ENCODE measurements around the gene LRRC36. TPM values are rescaled to one million over a fixed set of nuclear protein-coding genes. Genes with fewer than 3 reads are reported as not detected.

The LRRC36 gene
- total and polyA plus RNA-seq, 2 of the 13 experiments (the other 11 are each of a cell fraction or from before 2014, with no cell fraction given) = 0.12 to 0.15 TPM

- TF ChIP-seq, protein P1, sequence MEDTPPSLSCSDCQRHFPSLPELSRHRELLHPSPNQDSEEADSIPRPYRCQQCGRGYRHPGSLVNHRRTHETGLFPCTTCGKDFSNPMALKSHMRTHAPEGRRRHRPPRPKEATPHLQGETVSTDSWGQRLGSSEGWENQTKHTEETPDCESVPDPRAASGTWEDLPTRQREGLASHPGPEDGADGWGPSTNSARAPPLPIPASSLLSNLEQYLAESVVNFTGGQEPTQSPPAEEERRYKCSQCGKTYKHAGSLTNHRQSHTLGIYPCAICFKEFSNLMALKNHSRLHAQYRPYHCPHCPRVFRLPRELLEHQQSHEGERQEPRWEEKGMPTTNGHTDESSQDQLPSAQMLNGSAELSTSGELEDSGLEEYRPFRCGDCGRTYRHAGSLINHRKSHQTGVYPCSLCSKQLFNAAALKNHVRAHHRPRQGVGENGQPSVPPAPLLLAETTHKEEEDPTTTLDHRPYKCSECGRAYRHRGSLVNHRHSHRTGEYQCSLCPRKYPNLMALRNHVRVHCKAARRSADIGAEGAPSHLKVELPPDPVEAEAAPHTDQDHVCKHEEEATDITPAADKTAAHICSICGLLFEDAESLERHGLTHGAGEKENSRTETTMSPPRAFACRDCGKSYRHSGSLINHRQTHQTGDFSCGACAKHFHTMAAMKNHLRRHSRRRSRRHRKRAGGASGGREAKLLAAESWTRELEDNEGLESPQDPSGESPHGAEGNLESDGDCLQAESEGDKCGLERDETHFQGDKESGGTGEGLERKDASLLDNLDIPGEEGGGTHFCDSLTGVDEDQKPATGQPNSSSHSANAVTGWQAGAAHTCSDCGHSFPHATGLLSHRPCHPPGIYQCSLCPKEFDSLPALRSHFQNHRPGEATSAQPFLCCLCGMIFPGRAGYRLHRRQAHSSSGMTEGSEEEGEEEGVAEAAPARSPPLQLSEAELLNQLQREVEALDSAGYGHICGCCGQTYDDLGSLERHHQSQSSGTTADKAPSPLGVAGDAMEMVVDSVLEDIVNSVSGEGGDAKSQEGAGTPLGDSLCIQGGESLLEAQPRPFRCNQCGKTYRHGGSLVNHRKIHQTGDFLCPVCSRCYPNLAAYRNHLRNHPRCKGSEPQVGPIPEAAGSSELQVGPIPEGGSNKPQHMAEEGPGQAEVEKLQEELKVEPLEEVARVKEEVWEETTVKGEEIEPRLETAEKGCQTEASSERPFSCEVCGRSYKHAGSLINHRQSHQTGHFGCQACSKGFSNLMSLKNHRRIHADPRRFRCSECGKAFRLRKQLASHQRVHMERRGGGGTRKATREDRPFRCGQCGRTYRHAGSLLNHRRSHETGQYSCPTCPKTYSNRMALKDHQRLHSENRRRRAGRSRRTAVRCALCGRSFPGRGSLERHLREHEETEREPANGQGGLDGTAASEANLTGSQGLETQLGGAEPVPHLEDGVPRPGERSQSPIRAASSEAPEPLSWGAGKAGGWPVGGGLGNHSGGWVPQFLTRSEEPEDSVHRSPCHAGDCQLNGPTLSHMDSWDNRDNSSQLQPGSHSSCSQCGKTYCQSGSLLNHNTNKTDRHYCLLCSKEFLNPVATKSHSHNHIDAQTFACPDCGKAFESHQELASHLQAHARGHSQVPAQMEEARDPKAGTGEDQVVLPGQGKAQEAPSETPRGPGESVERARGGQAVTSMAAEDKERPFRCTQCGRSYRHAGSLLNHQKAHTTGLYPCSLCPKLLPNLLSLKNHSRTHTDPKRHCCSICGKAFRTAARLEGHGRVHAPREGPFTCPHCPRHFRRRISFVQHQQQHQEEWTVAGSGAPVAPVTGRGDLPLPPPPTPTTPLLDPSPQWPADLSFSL (CRISPR knock-in tag; IDR thresholded peaks at IDR 0.05) = no peak
- TF ChIP-seq ATF7-NPFF (CRISPR knock-in tag; IDR thresholded peaks at IDR 0.05; ENCODE audit: low read depth) (no peak), ZNF550 (CRISPR knock-in tag; IDR thresholded peaks at IDR 0.05; ENCODE audit: borderline replicate concordance) (no peak), ZNF546 (CRISPR knock-in tag; conservative IDR thresholded peaks at IDR 0.05) (no peak), ZNF652 (CRISPR knock-in tag; IDR thresholded peaks at IDR 0.05; ENCODE audit: borderline replicate concordance, low read depth) (no peak), ZFP37 (CRISPR knock-in tag; IDR thresholded peaks at IDR 0.05; ENCODE audit: borderline replicate concordance) (no peak), MAF1 (CRISPR knock-in tag; IDR thresholded peaks at IDR 0.05; ENCODE audit: borderline replicate concordance) (no peak), ZNF567 (CRISPR knock-in tag; IDR thresholded peaks at IDR 0.05; ENCODE audit: borderline replicate concordance) (no peak)
- TF ChIP-seq, protein P2, sequence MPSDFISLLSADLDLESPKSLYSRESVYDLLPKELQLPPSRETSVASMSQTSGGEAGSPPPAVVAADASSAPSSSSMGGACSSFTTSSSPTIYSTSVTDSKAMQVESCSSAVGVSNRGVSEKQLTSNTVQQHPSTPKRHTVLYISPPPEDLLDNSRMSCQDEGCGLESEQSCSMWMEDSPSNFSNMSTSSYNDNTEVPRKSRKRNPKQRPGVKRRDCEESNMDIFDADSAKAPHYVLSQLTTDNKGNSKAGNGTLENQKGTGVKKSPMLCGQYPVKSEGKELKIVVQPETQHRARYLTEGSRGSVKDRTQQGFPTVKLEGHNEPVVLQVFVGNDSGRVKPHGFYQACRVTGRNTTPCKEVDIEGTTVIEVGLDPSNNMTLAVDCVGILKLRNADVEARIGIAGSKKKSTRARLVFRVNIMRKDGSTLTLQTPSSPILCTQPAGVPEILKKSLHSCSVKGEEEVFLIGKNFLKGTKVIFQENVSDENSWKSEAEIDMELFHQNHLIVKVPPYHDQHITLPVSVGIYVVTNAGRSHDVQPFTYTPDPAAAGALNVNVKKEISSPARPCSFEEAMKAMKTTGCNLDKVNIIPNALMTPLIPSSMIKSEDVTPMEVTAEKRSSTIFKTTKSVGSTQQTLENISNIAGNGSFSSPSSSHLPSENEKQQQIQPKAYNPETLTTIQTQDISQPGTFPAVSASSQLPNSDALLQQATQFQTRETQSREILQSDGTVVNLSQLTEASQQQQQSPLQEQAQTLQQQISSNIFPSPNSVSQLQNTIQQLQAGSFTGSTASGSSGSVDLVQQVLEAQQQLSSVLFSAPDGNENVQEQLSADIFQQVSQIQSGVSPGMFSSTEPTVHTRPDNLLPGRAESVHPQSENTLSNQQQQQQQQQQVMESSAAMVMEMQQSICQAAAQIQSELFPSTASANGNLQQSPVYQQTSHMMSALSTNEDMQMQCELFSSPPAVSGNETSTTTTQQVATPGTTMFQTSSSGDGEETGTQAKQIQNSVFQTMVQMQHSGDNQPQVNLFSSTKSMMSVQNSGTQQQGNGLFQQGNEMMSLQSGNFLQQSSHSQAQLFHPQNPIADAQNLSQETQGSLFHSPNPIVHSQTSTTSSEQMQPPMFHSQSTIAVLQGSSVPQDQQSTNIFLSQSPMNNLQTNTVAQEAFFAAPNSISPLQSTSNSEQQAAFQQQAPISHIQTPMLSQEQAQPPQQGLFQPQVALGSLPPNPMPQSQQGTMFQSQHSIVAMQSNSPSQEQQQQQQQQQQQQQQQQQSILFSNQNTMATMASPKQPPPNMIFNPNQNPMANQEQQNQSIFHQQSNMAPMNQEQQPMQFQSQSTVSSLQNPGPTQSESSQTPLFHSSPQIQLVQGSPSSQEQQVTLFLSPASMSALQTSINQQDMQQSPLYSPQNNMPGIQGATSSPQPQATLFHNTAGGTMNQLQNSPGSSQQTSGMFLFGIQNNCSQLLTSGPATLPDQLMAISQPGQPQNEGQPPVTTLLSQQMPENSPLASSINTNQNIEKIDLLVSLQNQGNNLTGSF (CRISPR knock-in tag; IDR thresholded peaks at IDR 0.05) = no peak
- TF ChIP-seq, protein P3, sequence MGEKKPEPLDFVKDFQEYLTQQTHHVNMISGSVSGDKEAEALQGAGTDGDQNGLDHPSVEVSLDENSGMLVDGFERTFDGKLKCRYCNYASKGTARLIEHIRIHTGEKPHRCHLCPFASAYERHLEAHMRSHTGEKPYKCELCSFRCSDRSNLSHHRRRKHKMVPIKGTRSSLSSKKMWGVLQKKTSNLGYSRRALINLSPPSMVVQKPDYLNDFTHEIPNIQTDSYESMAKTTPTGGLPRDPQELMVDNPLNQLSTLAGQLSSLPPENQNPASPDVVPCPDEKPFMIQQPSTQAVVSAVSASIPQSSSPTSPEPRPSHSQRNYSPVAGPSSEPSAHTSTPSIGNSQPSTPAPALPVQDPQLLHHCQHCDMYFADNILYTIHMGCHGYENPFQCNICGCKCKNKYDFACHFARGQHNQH (CRISPR knock-in tag; IDR thresholded peaks at IDR 0.05) = no peak
Measured at GRCh38 chr16:67378642-67379041, 52.0 kb downstream of the LRRC36 start (continued).
